Caco-2 (cell line): ENCODE measurements around the gene TUBB4A. TPM values are rescaled to one million over a fixed set of nuclear protein-coding genes. Genes with fewer than 3 reads are reported as not detected.

Experiments
- BruUV-seq: library from RNA; stranded (reverse); fragments of 400-500 nt; replicated peaks from 2 replicates; lab custom pipeline; 2021; lab: Mats Ljungman, UMichigan
- CTCF ChIA-PET: fragments of 300-600 bp; sonication (Branson Sonifier 250); formaldehyde crosslinking; loops from one replicate; lab custom pipeline; 2022; ENCODE audit warnings: antibody characterized with exemption; lab: Charles Lee
- POLR2A ChIA-PET: fragments of 300-600 bp; sonication (Branson Sonifier 250); formaldehyde crosslinking; loops from one replicate; lab custom pipeline; 2022; ENCODE audit warnings: antibody characterized with exemption; lab: Charles Lee
- DNase-seq, 2 experiments: peaks; one replicate each; pipeline versions ENCODE4 v3.0.0 to v3.0.0-alpha.2; 2020 to 2022
- H3K27me3 ChIP-seq: replicated peaks from 2 replicates; pipeline ENCODE4 v1.6.0; 2011; ENCODE audit warnings: low read length; ENCODE audit not compliant: control insufficient read depth, insufficient read depth
- H3K36me3 ChIP-seq: 2 replicates; pipeline ENCODE4 v1.5.1; 2011; ENCODE audit warnings: low read length; ENCODE audit not compliant: control insufficient read depth, insufficient read depth
- H3K4me1 ChIP-seq: fragments of 250-450 bp; sonication (Bioruptor Pico); 2 replicates; pipeline ENCODE4 v1.5.1; 2020; ENCODE audit warnings: mild to moderate bottlenecking
- H3K4me3 ChIP-seq: 2 replicates; pipeline ENCODE4 v1.5.1; 2011; ENCODE audit warnings: low read depth, mild to moderate bottlenecking, control low read depth, low read length
- H3K9me3 ChIP-seq: fragments of 250-450 bp; sonication (Bioruptor Pico); 2 replicates; pipeline ENCODE4 v1.5.1; 2020; ENCODE audit warnings: mild to moderate bottlenecking, moderate library complexity
- H3K27ac Mint-ChIP-seq: one replicate; pipeline ENCODE4 v1.8.0; 2022; ENCODE audit warnings: mixed read lengths; ENCODE audit not compliant: unreplicated experiment
- H3K27me3 Mint-ChIP-seq: one replicate; pipeline ENCODE4 v1.8.0; 2022; ENCODE audit warnings: mixed read lengths; ENCODE audit not compliant: insufficient read depth, unreplicated experiment
- H3K36me3 Mint-ChIP-seq: one replicate; pipeline ENCODE4 v1.8.0; 2022; ENCODE audit warnings: mild to moderate bottlenecking, mixed read lengths; ENCODE audit not compliant: insufficient read depth, unreplicated experiment
- H3K4me1 Mint-ChIP-seq: one replicate; pipeline ENCODE4 v1.8.0; 2022; ENCODE audit warnings: low read depth, mixed read lengths; ENCODE audit not compliant: unreplicated experiment
- H3K4me3 Mint-ChIP-seq: one replicate; pipeline ENCODE4 v1.8.0; 2022; ENCODE audit warnings: mild to moderate bottlenecking, moderate library complexity, mixed read lengths; ENCODE audit not compliant: unreplicated experiment
- H3K9me3 Mint-ChIP-seq: one replicate; pipeline ENCODE4 v1.8.0; 2022; ENCODE audit warnings: mixed read lengths; ENCODE audit not compliant: unreplicated experiment
- intact Hi-C: fragments of 100-400 bp; cut with micrococcal nuclease; formaldehyde crosslinking; loops from one replicate; pipeline ENCODE4 v1.10.0; 2022; ENCODE audit not compliant: unreplicated experiment
- total RNA-seq: library from RNA; stranded (reverse); gene quantifications from 2 replicates; pipeline ENCODE4 v1.2.3, GENCODE V29; 2022
- TF ChIP-seq, protein P1 (sequence below), 2 experiments: fragments of 200-600 bp in 1 of 2; IDR thresholded peaks; 1 replicate in 1 of 2; 2 replicates in 1 of 2; pipeline versions ENCODE4 v1.5.1 to v1.8.0; 2011 to 2022; ENCODE audit warnings: antibody characterized with exemption in 1 of 2, control low read depth in 1 of 2, inconsistent platforms in 1 of 2, low read depth in 1 of 2, low read length in 1 of 2, mild to moderate bottlenecking in 1 of 2, moderate library complexity in 1 of 2; ENCODE audit not compliant: insufficient read depth in 1 of 2, severe bottlenecking in 1 of 2, unreplicated experiment in 1 of 2

TUBB4A gene
- total RNA-seq, 1 experiment from 2014 or later, result 6.0 TPM

DNA sequence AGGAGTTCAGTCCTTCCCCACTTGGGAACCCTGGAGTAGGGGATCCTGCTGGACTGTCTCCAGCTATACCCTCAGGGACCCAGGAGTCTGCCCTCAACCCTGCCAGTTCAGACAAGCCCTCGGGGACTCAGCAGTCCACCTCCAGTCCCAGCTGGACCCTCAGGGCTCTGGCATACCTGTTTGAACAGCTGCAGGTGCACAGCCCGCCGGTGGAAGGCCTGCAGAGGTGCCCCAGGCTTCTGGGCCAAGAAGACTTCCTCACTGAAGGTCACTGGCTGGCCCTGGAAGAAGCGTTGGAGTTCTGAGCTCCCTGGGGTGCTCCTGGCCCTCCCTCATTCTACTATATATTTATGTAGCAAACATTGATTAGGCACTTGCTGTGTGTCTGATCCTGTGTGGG, 29.4 kb downstream of the TUBB4A start:
- ChIA-PET CTCF (interaction anchor here (0.7 kb wide), 1 partner anchor 391 kb away, joined by 4 read pairs; no protein-coding TSS in a partner anchor), POLR2A (interaction anchor here (0.8 kb wide), 1 partner anchor 8 kb away, joined by 9 read pairs; the partner anchor contains the start of gene CRB3)
- Mint-ChIP-seq H3K9me3 (no peaks in the 10 kb centered on the region), H3K4me1 (peaks cover 9% of the 10 kb centered on the region), H3K4me3 (no peak overlapping the region), H3K27me3 (no peaks in the 10 kb centered on the region), H3K36me3 (peaks cover 45% of the 10 kb centered on the region), H3K27ac (no peak overlapping the region)
- Histone ChIP-seq H3K9me3 (no peaks in the 10 kb centered on the region), H3K4me1 (peaks cover 19% of the 10 kb centered on the region), H3K36me3 (no peaks in the 10 kb centered on the region; the same call in none of the 2 replicates), H3K4me3 (no peak overlapping the region), H3K27me3 (no peaks in the 10 kb centered on the region)
- intact Hi-C loops, result no loop called here
- DNase-seq, result peak; percentile 30 to 64
- TF ChIP-seq, protein P1, sequence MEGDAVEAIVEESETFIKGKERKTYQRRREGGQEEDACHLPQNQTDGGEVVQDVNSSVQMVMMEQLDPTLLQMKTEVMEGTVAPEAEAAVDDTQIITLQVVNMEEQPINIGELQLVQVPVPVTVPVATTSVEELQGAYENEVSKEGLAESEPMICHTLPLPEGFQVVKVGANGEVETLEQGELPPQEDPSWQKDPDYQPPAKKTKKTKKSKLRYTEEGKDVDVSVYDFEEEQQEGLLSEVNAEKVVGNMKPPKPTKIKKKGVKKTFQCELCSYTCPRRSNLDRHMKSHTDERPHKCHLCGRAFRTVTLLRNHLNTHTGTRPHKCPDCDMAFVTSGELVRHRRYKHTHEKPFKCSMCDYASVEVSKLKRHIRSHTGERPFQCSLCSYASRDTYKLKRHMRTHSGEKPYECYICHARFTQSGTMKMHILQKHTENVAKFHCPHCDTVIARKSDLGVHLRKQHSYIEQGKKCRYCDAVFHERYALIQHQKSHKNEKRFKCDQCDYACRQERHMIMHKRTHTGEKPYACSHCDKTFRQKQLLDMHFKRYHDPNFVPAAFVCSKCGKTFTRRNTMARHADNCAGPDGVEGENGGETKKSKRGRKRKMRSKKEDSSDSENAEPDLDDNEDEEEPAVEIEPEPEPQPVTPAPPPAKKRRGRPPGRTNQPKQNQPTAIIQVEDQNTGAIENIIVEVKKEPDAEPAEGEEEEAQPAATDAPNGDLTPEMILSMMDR (IDR thresholded peaks at IDR 0.05; ENCODE audit: insufficient read depth in 1 of 2, low read depth in 1 of 2, low read length in 1 of 2, severe bottlenecking in 1 of 2, unreplicated experiment in 1 of 2), result no peak
- no TSS peak for BruUV-seq

DNA sequence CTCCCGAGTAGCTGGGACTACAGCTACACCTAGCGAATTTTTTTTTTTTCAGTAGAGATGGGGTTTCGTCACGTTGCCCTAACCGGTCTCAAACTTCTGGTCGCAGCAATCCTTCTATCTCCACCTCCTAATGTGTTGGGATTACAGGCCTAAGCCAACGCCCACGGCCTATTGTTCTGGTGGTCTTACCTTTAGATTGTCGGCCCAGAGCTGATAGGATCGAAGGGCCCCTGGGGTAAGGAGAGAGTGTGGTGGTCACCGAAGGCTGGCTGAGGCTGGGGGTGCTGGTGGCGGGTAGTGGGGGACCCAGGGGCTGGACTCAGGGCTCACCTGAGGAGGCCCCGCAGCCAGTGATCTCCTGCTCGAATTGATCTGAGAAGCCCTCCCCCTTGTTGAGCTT, 31.0 kb downstream of the TUBB4A start:
- no peak overlapping the region for H3K27ac Mint-ChIP-seq
- Histone ChIP-seq H3K9me3 (no peaks in the 10 kb centered on the region), H3K4me1 (peaks cover 14% of the 10 kb centered on the region), H3K4me3 (no peak overlapping the region), H3K36me3 (peaks cover 4% of the 10 kb centered on the region), H3K27me3 (no peaks in the 10 kb centered on the region)
- TF ChIP-seq, protein P1 (IDR thresholded peaks at IDR 0.05; ENCODE audit: insufficient read depth in 1 of 2, low read depth in 1 of 2, low read length in 1 of 2, severe bottlenecking in 1 of 2, unreplicated experiment in 1 of 2), result no peak
- peaks cover 52% of the 10 kb centered on the region for H3K36me3 Mint-ChIP-seq
- no peaks in the 10 kb centered on the region for H3K9me3 Mint-ChIP-seq
- no peaks in the 10 kb centered on the region for H3K27me3 Mint-ChIP-seq
- CTCF ChIA-PET, result no interaction called here
- intact Hi-C loops, result no loop called here
- peaks cover 9% of the 10 kb centered on the region for H3K4me1 Mint-ChIP-seq
- H3K4me3 Mint-ChIP-seq, result no peak overlapping the region
- BruUV-seq, result no TSS peak
- POLR2A ChIA-PET, result interaction anchor here (0.8 kb wide), 1 partner anchor 68 kb away, joined by 7 read pairs; no protein-coding TSS in a partner anchor
- no peak for DNase-seq

GRCh38 chr19:6470173-6470572, 31.9 kb downstream of the TUBB4A start:
- Histone ChIP-seq H3K9me3 (no peaks in the 10 kb centered on the region), H3K27me3 (no peaks in the 10 kb centered on the region), H3K36me3 (peaks cover 4% of the 10 kb centered on the region), H3K4me1 (peaks cover 14% of the 10 kb centered on the region), H3K4me3 (no peak overlapping the region)
- TF ChIP-seq, protein P1 (IDR thresholded peaks at IDR 0.05; ENCODE audit: insufficient read depth in 1 of 2, low read depth in 1 of 2, low read length in 1 of 2, severe bottlenecking in 1 of 2, unreplicated experiment in 1 of 2), result no peak
- Mint-ChIP-seq H3K36me3 (peaks cover 52% of the 10 kb centered on the region), H3K4me3 (no peak overlapping the region), H3K4me1 (peaks cover 16% of the 10 kb centered on the region), H3K9me3 (no peaks in the 10 kb centered on the region), H3K27me3 (no peaks in the 10 kb centered on the region), H3K27ac (no peak overlapping the region)
- ChIA-PET POLR2A (no interaction called here), CTCF (no interaction called here)
- DNase-seq, result no peak
- BruUV-seq, result no TSS peak
- intact Hi-C loops, result no loop called here
